ENCODE results near the gene PRRC1. TPM values are rescaled to one million over a fixed set of nuclear protein-coding genes. Genes with fewer than 3 reads are reported as not detected.

The PRRC1 gene
- polyA plus RNA-seq, 1 donor from 2014 or later, result 36.3 TPM

- no peak overlapping the region for H2AFZ ChIP-seq (ENCODE audit: low read depth, low read length)
- H3K9me2 ChIP-seq (ENCODE audit: insufficient read depth, low read length), result no peaks in the 10 kb centered on the region
- H3K79me2 ChIP-seq (replicated peaks; ENCODE audit: insufficient read depth, low read length), result peaks cover 6% of the 10 kb centered on the region
- H3K4me3 ChIP-seq (ENCODE audit: low read length), result no peak overlapping the region
- peaks cover 9% of the 10 kb centered on the region for H3K36me3 ChIP-seq (ENCODE audit: insufficient read depth, low read length)
- TF ChIP-seq REST (IDR thresholded peaks at IDR 0.05; ENCODE audit: borderline replicate concordance), result no peak
- no peak for TF ChIP-seq TAF1 (IDR thresholded peaks at IDR 0.05; ENCODE audit: low read depth)
- TF ChIP-seq RAD21 (conservative IDR thresholded peaks at IDR 0.05), result no peak
- TF ChIP-seq SMC3 (conservative IDR thresholded peaks at IDR 0.05; ENCODE audit: poor library complexity), result no peak
- TF ChIP-seq MXI1 (conservative IDR thresholded peaks at IDR 0.05; ENCODE audit: poor library complexity, severe bottlenecking), result no peak
- no peak for TF ChIP-seq POLR2AphosphoS5 (IDR thresholded peaks at IDR 0.05)
- no peak for TF ChIP-seq CTCF (IDR thresholded peaks at IDR 0.05; ENCODE audit: poor library complexity, severe bottlenecking)
- no peak for TF ChIP-seq EP300 (conservative IDR thresholded peaks at IDR 0.05; ENCODE audit: poor library complexity, severe bottlenecking)
- TF ChIP-seq EZH2 (IDR thresholded peaks at IDR 0.05; ENCODE audit: borderline replicate concordance, insufficient read depth, low read length, poor library complexity, severe bottlenecking), result no peak
- H4K20me1 ChIP-seq (ENCODE audit: insufficient read depth), result no peaks in the 10 kb centered on the region
- no peaks in the 10 kb centered on the region for H3K27me3 ChIP-seq (ENCODE audit: insufficient read depth, low read depth, low read length)
- H3K27ac ChIP-seq (ENCODE audit: low read length), result no peak overlapping the region
- no peak overlapping the region for H3K4me2 ChIP-seq (ENCODE audit: low read length)
- no peak overlapping the region for H3K9ac ChIP-seq (ENCODE audit: low read length)
- no peaks in the 10 kb centered on the region for H3K9me3 ChIP-seq (ENCODE audit: low read length)
- no peaks in the 10 kb centered on the region for H3F3A ChIP-seq (ENCODE audit: insufficient read depth, low read length, poor library complexity, severe bottlenecking)
These were observed 32.1 kb downstream of the PRRC1 start for GRCh38 chr5:127549551-127549950.

- Histone ChIP-seq H3F3A (ENCODE audit: insufficient read depth, low read length, poor library complexity, severe bottlenecking) (no peaks in the 10 kb centered on the region), H3K9me3 (ENCODE audit: low read length) (no peaks in the 10 kb centered on the region), H4K20me1 (ENCODE audit: insufficient read depth) (no peaks in the 10 kb centered on the region), H3K9me2 (ENCODE audit: insufficient read depth, low read length) (no peaks in the 10 kb centered on the region), H3K27ac (ENCODE audit: low read length) (no peak overlapping the region), H3K4me2 (ENCODE audit: low read length) (no peak overlapping the region), H3K27me3 (ENCODE audit: insufficient read depth, low read depth, low read length) (no peaks in the 10 kb centered on the region), H2AFZ (ENCODE audit: low read depth, low read length) (no peak overlapping the region), H3K9ac (ENCODE audit: low read length) (no peak overlapping the region), H3K4me3 (ENCODE audit: low read length) (no peak overlapping the region), H3K79me2 (replicated peaks; ENCODE audit: insufficient read depth, low read length) (peaks cover 6% of the 10 kb centered on the region), H3K36me3 (ENCODE audit: insufficient read depth, low read length) (peaks cover 9% of the 10 kb centered on the region)
- TF ChIP-seq TAF1 (IDR thresholded peaks at IDR 0.05; ENCODE audit: low read depth) (no peak), SMC3 (conservative IDR thresholded peaks at IDR 0.05; ENCODE audit: poor library complexity) (no peak), EP300 (conservative IDR thresholded peaks at IDR 0.05; ENCODE audit: poor library complexity, severe bottlenecking) (no peak), CTCF (IDR thresholded peaks at IDR 0.05; ENCODE audit: poor library complexity, severe bottlenecking) (no peak), POLR2AphosphoS5 (IDR thresholded peaks at IDR 0.05) (no peak), EZH2 (IDR thresholded peaks at IDR 0.05; ENCODE audit: borderline replicate concordance, insufficient read depth, low read length, poor library complexity, severe bottlenecking) (no peak), REST (IDR thresholded peaks at IDR 0.05; ENCODE audit: borderline replicate concordance) (no peak), MXI1 (conservative IDR thresholded peaks at IDR 0.05; ENCODE audit: poor library complexity, severe bottlenecking) (no peak), RAD21 (conservative IDR thresholded peaks at IDR 0.05) (no peak)
These were observed 33.4 kb downstream of the PRRC1 start for GRCh38 chr5:127550652-127551409.
